ENCODE measurements around the gene LYSMD4.

The LYSMD4 gene

DNA sequence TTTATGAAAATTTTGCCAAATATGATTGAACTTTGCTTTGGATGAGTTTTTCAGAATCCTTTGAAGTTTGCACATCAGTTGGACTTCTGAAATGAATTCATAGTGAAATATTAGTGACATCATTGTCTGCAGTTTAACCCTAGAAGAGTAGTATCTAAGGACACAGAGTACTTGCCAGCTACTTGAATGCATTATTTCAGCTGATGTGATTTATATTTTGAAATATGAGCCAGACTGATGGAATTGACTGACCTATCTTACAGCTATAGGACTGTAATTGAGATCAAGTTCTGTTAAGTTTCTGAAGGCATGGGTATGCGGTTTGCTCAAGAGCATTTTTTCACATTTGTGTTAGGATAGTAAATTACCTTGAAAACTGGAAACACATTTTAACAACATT is 51.2 kb downstream of the LYSMD4 start:
- H3K4me3 ChIP-seq (ENCODE audit: low read depth, low read length) = no peak overlapping the region
- CTCF ChIA-PET = interaction anchor here (1.0 to 1.4 kb wide), 3 partner anchors 20 to 397 kb away, joined by 3 to 5 read pairs (median 3); no protein-coding TSS in a partner anchor
- TF ChIP-seq, protein P1, sequence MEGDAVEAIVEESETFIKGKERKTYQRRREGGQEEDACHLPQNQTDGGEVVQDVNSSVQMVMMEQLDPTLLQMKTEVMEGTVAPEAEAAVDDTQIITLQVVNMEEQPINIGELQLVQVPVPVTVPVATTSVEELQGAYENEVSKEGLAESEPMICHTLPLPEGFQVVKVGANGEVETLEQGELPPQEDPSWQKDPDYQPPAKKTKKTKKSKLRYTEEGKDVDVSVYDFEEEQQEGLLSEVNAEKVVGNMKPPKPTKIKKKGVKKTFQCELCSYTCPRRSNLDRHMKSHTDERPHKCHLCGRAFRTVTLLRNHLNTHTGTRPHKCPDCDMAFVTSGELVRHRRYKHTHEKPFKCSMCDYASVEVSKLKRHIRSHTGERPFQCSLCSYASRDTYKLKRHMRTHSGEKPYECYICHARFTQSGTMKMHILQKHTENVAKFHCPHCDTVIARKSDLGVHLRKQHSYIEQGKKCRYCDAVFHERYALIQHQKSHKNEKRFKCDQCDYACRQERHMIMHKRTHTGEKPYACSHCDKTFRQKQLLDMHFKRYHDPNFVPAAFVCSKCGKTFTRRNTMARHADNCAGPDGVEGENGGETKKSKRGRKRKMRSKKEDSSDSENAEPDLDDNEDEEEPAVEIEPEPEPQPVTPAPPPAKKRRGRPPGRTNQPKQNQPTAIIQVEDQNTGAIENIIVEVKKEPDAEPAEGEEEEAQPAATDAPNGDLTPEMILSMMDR (IDR thresholded peaks at IDR 0.05; ENCODE audit: insufficient read depth, low read length, missing control alignments) = no peak
- DNase-seq (ENCODE audit: low read depth, low spot score) = no peak
- POLR2A ChIA-PET = no interaction called here

- CTCF ChIA-PET = interaction anchor here (2.4 kb wide), 1 partner anchor 24 kb away, joined by 12 read pairs; no protein-coding TSS in a partner anchor
- TF ChIP-seq, protein P1 (IDR thresholded peaks at IDR 0.05; ENCODE audit: insufficient read depth, low read length, missing control alignments) = no peak
- no peak for DNase-seq (ENCODE audit: low read depth, low spot score)
- no peak overlapping the region for H3K4me3 ChIP-seq (ENCODE audit: low read depth, low read length)
- POLR2A ChIA-PET = no interaction called here
These were observed 53.0 kb downstream of the LYSMD4 start for GRCh38 chr15:99680276-99680675.

DNA sequence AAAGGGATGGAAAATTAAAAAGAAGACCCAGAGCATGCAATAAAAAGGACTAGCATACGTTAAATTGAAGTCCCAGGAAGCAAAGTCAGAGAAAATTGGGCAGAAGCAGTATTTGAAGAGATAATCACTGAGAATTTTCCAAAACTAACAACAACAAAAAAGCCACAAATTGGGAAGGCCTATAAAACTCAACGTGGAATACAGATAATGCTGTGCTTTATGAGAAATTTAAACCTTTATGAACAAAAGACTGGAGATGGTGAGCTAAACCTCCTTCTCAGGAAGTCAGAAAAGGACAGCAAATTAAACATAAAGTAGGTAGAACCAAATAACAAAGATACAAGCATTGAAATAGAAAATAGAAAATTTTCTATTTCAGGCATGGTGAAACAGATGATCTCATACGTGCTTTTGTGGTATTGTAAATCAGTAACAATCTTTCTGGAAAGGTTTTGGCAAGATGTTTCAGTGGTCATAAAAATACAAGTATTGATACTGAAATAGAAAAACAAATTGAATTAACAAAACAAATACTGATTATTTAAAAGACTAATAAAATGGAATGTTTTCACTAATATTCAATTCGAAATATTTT is 55.6 kb downstream of the LYSMD4 start:
- DNase-seq (ENCODE audit: low read depth, low spot score) = no peak
- CTCF ChIA-PET = no interaction called here
- TF ChIP-seq, protein P1 (IDR thresholded peaks at IDR 0.05; ENCODE audit: insufficient read depth, low read length, missing control alignments) = no peak
- POLR2A ChIA-PET = no interaction called here
- H3K4me3 ChIP-seq (ENCODE audit: low read depth, low read length) = no peak overlapping the region
